TTC549 (cell line): Measurements from ENCODE around the gene ZNF558.
"Not testable (repeated sequence)": the region's sequence is repeated elsewhere in the genome, so short reads cannot be mapped to it uniquely, and the experiment has no call there.

Experiments
- FAIRE-seq: peaks from 2 replicates; lab custom pipeline; 2012; peaks lifted over from hg19 to GRCh38; lab: Jason Lieb, UNC

Gene ZNF558

DNA sequence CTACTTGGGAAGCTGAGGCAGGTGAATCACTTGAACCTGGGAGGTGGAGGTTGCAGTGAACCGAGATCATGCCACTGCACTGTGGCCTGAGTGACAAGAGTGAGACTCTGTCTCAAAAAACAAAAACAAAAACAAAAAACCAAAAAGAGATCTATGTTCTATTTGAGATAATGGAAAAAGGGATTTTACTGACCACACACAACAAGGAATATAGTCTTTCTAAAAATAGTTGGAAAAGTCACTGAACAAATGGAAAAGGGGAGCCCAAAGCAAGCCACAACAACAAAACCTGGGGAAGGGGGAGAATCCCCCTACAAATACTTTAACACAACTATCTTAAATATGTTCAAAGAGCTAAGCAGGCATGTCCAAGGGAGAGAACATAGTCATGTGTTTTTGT is 37.3 kb downstream of the ZNF558 start:
- FAIRE-seq = no peak

DNA sequence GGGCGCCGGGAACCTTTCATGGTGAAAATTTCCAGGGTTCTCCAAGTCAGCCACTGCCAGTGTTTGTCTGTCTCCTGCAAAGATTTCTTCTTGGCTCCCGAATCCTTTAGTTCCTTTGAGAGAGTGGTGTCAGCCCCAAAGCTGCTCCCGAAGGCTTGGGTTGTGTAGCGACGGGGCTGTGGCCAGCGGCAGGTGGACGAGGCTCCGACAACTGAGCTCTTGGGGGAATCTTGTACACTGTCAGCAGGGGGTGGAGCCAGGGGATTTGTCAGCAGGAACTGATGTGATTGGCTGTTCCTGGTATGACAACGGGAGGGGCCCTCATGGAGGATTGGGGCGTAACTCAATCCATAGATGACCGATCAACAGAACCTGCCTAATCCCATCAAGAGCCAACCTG is 58.5 kb downstream of the ZNF558 start:
- FAIRE-seq = not testable (repeated sequence)

DNA sequence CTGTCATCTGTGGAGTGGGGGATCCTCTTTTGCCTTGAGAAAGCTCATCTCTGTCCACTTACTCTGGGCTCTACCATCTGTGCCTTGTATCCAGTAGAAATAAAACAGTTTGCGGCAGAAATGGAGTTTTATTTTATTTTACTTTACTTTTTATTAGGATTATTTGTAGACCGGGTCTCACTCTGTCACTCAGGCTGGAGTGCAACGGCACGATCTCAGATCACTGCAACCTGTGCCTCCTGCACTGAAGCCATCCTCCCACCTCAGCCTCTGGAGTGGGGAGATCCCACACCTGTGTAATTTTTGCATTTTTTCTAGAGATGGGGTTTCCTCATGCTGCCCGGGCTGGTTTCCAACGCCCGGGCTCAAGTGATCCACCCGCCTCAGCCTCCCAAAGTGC is 62.8 kb downstream of the ZNF558 start:
- not testable (repeated sequence) for FAIRE-seq

DNA sequence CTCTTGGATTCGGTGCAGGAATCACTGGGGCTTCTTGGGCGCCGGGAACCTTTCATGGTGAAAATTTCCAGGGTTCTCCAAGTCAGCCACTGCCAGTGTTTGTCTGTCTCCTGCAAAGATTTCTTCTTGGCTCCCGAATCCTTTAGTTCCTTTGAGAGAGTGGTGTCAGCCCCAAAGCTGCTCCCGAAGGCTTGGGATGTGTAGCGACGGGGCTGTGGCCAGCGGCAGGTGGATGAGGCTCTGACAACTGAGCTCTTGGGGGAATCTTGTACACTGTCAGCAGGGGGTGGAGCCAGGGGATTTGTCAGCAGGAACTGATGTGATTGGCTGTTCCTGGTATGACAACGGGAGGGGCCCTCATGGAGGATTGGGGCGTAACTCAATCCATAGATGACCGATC is 64.8 kb downstream of the ZNF558 start:
- FAIRE-seq = not testable (repeated sequence)
